ENCODE measurements around the gene ETFA.

DNA sequence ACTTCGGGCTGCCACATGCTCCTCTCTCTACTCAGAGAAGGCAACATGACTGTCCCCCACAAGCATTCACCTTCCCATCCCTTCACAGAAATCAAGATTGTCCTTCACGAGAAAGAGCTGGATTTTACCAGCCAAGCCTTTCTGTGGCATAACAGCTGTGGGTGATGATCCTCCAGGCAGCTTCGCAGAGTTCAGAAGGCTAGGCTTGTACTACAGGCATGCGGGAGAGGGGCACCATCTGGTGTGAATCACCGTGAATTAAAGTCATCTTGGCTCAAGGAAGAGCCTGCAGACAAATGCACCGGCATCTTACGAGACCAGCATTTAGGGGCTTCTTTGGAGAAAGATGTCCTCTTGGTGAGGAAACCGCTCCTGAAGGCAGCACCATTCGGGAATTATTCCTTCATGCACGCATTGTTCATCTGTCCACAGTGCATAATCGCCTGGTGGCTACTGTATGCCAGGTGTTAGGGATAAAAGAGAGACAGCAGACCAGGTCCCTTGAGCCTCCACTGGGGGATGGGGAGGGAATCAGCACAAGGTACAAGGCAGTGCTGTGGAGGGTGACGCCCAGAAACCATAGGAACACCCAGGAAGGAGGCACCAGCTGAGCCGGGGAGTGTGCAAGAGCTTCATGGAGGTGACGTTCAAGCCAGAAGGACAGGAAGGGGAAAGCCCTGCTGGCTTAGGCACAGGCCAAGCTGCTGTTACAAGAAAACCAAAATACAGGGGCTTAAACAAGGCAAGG lies 142.9 kb downstream of the ETFA start:
- TF ChIP-seq, protein P1, sequence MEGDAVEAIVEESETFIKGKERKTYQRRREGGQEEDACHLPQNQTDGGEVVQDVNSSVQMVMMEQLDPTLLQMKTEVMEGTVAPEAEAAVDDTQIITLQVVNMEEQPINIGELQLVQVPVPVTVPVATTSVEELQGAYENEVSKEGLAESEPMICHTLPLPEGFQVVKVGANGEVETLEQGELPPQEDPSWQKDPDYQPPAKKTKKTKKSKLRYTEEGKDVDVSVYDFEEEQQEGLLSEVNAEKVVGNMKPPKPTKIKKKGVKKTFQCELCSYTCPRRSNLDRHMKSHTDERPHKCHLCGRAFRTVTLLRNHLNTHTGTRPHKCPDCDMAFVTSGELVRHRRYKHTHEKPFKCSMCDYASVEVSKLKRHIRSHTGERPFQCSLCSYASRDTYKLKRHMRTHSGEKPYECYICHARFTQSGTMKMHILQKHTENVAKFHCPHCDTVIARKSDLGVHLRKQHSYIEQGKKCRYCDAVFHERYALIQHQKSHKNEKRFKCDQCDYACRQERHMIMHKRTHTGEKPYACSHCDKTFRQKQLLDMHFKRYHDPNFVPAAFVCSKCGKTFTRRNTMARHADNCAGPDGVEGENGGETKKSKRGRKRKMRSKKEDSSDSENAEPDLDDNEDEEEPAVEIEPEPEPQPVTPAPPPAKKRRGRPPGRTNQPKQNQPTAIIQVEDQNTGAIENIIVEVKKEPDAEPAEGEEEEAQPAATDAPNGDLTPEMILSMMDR (IDR thresholded peaks at IDR 0.05), result no peak
- no peak for TF ChIP-seq POLR2A (IDR thresholded peaks at IDR 0.05)

Data from vagina (tissue), 2 donors.